Hypothalamus (tissue), 51 donors: ENCODE results near the gene RNF141.

ENCODE experiments used
- DNase-seq, 51 donors: peaks; one replicate each; lab custom pipeline; 2025; lab: John Stamatoyannopoulos, UW

RNF141 gene

GRCh38 chr11:10561947-10562346, 21.0 kb upstream of the RNF141 start:
- no peak for DNase-seq

GRCh38 chr11:10561043-10561818, 20.2 kb upstream of the RNF141 start:
- DNase-seq: no peak

- DNase-seq: no peak
These were observed 17.3 kb upstream of the RNF141 start for GRCh38 chr11:10558288-10558687.

- no peak for DNase-seq
These were observed 15.6 kb upstream of the RNF141 start for GRCh38 chr11:10556590-10556989.

GRCh38 chr11:10551845-10552352, 10.9 kb upstream of the RNF141 start:
- no peak for DNase-seq

GRCh38 chr11:10551290-10551592, 10.3 kb upstream of the RNF141 start:
- no peak for DNase-seq

GRCh38 chr11:10550503-10551289, 9.7 kb upstream of the RNF141 start:
- no peak for DNase-seq

- no peak for DNase-seq
These were observed 3.8 kb upstream of the RNF141 start for GRCh38 chr11:10544491-10545465.

GRCh38 chr11:10543782-10544181, 2.8 kb upstream of the RNF141 start:
- DNase-seq: no peak

- DNase-seq: no peak
These were observed 1.8 kb upstream of the RNF141 start for GRCh38 chr11:10542776-10543175.

GRCh38 chr11:10541561-10541930, 559 bp upstream of the RNF141 start:
- DNase-seq: peak in 1 of 51 donors; percentile 66

GRCh38 chr11:10540546-10540914, 457 bp downstream of the RNF141 start:
- DNase-seq: peak in 13 of 51 donors; percentile 37 to 70 (median 57)

GRCh38 chr11:10539339-10539738, 1.6 kb downstream of the RNF141 start:
- no peak for DNase-seq

GRCh38 chr11:10538924-10539323, 2.1 kb downstream of the RNF141 start:
- DNase-seq: no peak

GRCh38 chr11:10537600-10537999, 3.4 kb downstream of the RNF141 start:
- no peak for DNase-seq

GRCh38 chr11:10534316-10534715, 6.7 kb downstream of the RNF141 start:
- no peak for DNase-seq

- no peak for DNase-seq
These were observed 7.7 kb downstream of the RNF141 start for GRCh38 chr11:10533323-10533722.

GRCh38 chr11:10532526-10532925, 8.5 kb downstream of the RNF141 start:
- no peak for DNase-seq

- no peak for DNase-seq
These were observed 11.7 kb downstream of the RNF141 start for GRCh38 chr11:10529279-10529678.

- no peak for DNase-seq
These were observed 12.9 kb downstream of the RNF141 start for GRCh38 chr11:10528121-10528520.
